KMS-11 (cell line): ENCODE data around the gene WFDC5.
A peak's percentile ranks its signal among the peaks of the same experiment; 100 is the strongest.

ENCODE experiments used
- H2AFZ ChIP-seq: fragments of 200-600 bp; sonication (generic); 2 replicates; pipeline ENCODE4 v1.6.1; 2016; ENCODE audit warnings: antibody characterized with exemption, mixed run types, low read depth
- H3K27ac ChIP-seq: fragments of 200-600 bp; sonication (generic); 2 replicates; pipeline ENCODE4 v1.6.1; 2016; ENCODE audit warnings: mild to moderate bottlenecking, mixed run types
- H3K27me3 ChIP-seq: fragments of 200-600 bp; sonication (generic); 2 replicates; pipeline ENCODE4 v1.6.1; 2017; ENCODE audit warnings: mild to moderate bottlenecking, low read depth, mixed run types, moderate library complexity; ENCODE audit not compliant: insufficient read depth
- H3K36me3 ChIP-seq: fragments of 200-600 bp; sonication (generic); 2 replicates; pipeline ENCODE4 v1.6.1; 2017; ENCODE audit warnings: mild to moderate bottlenecking, mixed run types; ENCODE audit not compliant: insufficient read depth
- H3K4me1 ChIP-seq: fragments of 200-600 bp; sonication (generic); 2 replicates; pipeline ENCODE4 v1.6.1; 2016; ENCODE audit warnings: mild to moderate bottlenecking, low read depth, mixed run types; ENCODE audit not compliant: poor library complexity, severe bottlenecking
- H3K4me2 ChIP-seq: fragments of 200-600 bp; sonication (generic); 2 replicates; pipeline ENCODE4 v1.7.0; 2016; ENCODE audit warnings: mild to moderate bottlenecking, mixed run types
- H3K4me3 ChIP-seq: fragments of 200-600 bp; sonication (generic); IDR thresholded peaks from 2 replicates; pipeline ENCODE4 v1.6.1; 2017; ENCODE audit warnings: low read depth, low read length, mixed read lengths; ENCODE audit not compliant: insufficient read depth
- H3K79me2 ChIP-seq: fragments of 200-600 bp; sonication (generic); 2 replicates; pipeline ENCODE4 v1.6.1; 2016; ENCODE audit warnings: low read depth, mixed run types; ENCODE audit not compliant: insufficient read depth
- H3K9ac ChIP-seq: fragments of 200-600 bp; sonication (generic); 2 replicates; pipeline ENCODE4 v1.6.1; 2016; ENCODE audit warnings: mild to moderate bottlenecking, mixed run types
- H4K20me1 ChIP-seq: fragments of 200-600 bp; sonication (generic); 2 replicates; pipeline ENCODE4 v1.6.1; 2016; ENCODE audit warnings: mild to moderate bottlenecking, mixed run types; ENCODE audit not compliant: insufficient read depth
- TF ChIP-seq, protein P1 (sequence below): fragments of 200-600 bp; sonication (generic); conservative IDR thresholded peaks from 2 replicates; pipeline ENCODE4 v1.6.1; 2017; ENCODE audit warnings: low read depth, mild to moderate bottlenecking, antibody characterized with exemption, low read length, moderate library complexity, mixed read lengths

Gene WFDC5

DNA sequence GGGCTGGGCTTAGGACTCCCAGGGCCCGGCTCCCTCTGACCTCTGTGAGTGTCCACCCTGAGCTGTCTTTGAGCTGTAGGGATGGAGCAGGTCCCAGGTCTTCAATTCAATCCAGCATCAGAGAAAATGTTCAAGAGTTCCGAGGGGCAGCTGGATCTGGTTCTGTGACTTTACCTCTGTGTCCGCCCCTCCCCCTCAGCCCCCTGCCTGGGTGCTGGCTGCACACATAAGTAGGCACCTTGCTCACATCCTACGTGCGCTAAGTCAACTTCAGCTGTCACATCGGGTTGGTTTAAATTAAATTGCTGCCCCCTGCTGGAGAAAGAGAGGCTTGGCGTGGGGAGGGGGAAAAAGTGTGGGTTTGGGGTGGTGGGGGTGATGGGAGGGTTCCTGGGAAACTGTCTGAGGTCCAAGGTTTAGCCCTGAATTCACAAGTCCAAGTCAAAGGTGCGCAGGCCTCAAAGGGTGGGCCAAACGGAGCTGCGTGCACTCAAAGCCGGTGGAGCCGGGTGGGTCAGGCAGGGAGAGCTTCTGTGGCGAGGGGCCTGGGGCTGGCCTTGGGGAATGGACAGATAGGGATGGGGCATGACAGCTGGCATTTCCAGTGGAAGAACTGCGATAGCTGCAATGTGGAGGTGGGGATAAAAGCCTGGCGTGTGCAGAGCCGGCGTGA lies 3.0 kb downstream of the WFDC5 start:
- Histone ChIP-seq H3K9ac (no peak overlapping the region), H3K4me2 (no peak overlapping the region), H2AFZ (no peak overlapping the region), H3K27ac (no peak overlapping the region), H3K4me1 (peaks cover 9% of the 10 kb centered on the region), H3K36me3 (no peaks in the 10 kb centered on the region), H3K27me3 (no peaks in the 10 kb centered on the region), H3K79me2 (no peaks in the 10 kb centered on the region), H4K20me1 (no peaks in the 10 kb centered on the region), H3K4me3 (no peak overlapping the region)
- TF ChIP-seq, protein P1, sequence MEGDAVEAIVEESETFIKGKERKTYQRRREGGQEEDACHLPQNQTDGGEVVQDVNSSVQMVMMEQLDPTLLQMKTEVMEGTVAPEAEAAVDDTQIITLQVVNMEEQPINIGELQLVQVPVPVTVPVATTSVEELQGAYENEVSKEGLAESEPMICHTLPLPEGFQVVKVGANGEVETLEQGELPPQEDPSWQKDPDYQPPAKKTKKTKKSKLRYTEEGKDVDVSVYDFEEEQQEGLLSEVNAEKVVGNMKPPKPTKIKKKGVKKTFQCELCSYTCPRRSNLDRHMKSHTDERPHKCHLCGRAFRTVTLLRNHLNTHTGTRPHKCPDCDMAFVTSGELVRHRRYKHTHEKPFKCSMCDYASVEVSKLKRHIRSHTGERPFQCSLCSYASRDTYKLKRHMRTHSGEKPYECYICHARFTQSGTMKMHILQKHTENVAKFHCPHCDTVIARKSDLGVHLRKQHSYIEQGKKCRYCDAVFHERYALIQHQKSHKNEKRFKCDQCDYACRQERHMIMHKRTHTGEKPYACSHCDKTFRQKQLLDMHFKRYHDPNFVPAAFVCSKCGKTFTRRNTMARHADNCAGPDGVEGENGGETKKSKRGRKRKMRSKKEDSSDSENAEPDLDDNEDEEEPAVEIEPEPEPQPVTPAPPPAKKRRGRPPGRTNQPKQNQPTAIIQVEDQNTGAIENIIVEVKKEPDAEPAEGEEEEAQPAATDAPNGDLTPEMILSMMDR, result peak; percentile 98

DNA sequence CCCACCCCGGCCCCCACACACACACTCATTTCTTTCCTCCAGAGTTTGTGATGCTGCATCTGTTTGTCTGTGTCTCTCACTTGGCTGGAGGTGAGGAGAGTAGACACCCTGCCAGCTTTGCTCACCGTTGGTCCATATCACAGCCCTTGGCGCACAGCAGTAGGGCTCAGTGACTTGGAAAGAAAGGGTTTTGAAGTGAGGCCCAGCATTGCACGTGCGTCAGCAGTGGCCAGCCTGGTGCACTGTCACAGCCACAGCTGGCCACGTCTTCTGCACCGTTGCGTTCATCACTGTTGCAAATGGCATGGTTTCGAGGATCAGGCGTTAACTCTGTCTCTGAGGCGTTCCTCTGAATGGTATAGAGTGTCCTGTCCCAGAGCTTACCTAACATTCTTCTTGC lies 3.7 kb downstream of the WFDC5 start:
- Histone ChIP-seq H4K20me1 (no peaks in the 10 kb centered on the region), H2AFZ (no peak overlapping the region), H3K27ac (no peak overlapping the region), H3K36me3 (no peaks in the 10 kb centered on the region), H3K79me2 (no peaks in the 10 kb centered on the region), H3K4me2 (no peak overlapping the region), H3K4me1 (peaks cover 6% of the 10 kb centered on the region), H3K27me3 (no peaks in the 10 kb centered on the region), H3K4me3 (no peak overlapping the region), H3K9ac (no peak overlapping the region)
- TF ChIP-seq, protein P1, result no peak

- no peaks in the 10 kb centered on the region for H3K36me3 ChIP-seq
Measured at GRCh38 chr20:45110301-45110700, 4.7 kb downstream of the WFDC5 start.

GRCh38 chr20:45109634-45110033 lies 5.3 kb downstream of the WFDC5 start:
- Histone ChIP-seq H2AFZ (no peak overlapping the region), H3K27me3 (no peaks in the 10 kb centered on the region), H3K4me1 (no peaks in the 10 kb centered on the region), H3K27ac (no peak overlapping the region), H4K20me1 (no peaks in the 10 kb centered on the region), H3K4me3 (no peak overlapping the region), H3K4me2 (no peak overlapping the region), H3K9ac (no peak overlapping the region), H3K79me2 (no peaks in the 10 kb centered on the region), H3K36me3 (no peaks in the 10 kb centered on the region)
- TF ChIP-seq, protein P1, result no peak

More at GRCh38 chr20:45110301-45110700, 4.7 kb downstream of the WFDC5 start:
- TF ChIP-seq, protein P1, result no peak
- no peak overlapping the region for H3K4me3 ChIP-seq
- H3K27ac ChIP-seq, result no peak overlapping the region
- no peaks in the 10 kb centered on the region for H3K27me3 ChIP-seq
- H3K9ac ChIP-seq, result no peak overlapping the region
- H3K4me2 ChIP-seq, result no peak overlapping the region
- H3K4me1 ChIP-seq, result no peaks in the 10 kb centered on the region
- no peaks in the 10 kb centered on the region for H3K79me2 ChIP-seq
- no peak overlapping the region for H2AFZ ChIP-seq
- H4K20me1 ChIP-seq, result no peaks in the 10 kb centered on the region
